Upper lobe of right lung (tissue), 1 donor: Measurements from ENCODE around the gene UNC5C. TPM values are rescaled to one million over a fixed set of nuclear protein-coding genes. Genes with fewer than 3 reads are reported as not detected.

Experiments used
- ATAC-seq: fragments of 200-7000 bp; cut with Tn5 transposase; one replicate; pipeline ENCODE4 v1.9.1; 2020; ENCODE audit warnings: mild to moderate bottlenecking, moderate library complexity
- DNase-seq: peaks from one replicate; pipeline ENCODE4 v3.0.0-alpha.2; 2020
- H3K27ac ChIP-seq: fragments of 200-600 bp; one replicate; pipeline ENCODE4 v1.8.0; 2022
- H3K27me3 ChIP-seq: fragments of 200-600 bp; one replicate; pipeline ENCODE4 v1.8.0; 2022; ENCODE audit warnings: mild to moderate bottlenecking
- H3K36me3 ChIP-seq: fragments of 200-600 bp; one replicate; pipeline ENCODE4 v1.8.0; 2022
- H3K4me1 ChIP-seq: fragments of 200-600 bp; one replicate; pipeline ENCODE4 v1.8.0; 2022
- H3K4me3 ChIP-seq: fragments of 200-600 bp; one replicate; pipeline ENCODE4 v1.8.0; 2022; ENCODE audit warnings: mild to moderate bottlenecking
- H3K9me3 ChIP-seq: fragments of 200-600 bp; one replicate; pipeline ENCODE4 v1.8.0; 2022
- intact Hi-C: fragments of 100-400 bp; cut with DNase I; formaldehyde crosslinking; loops from one replicate; pipeline ENCODE4 v1.11.0; 2022
- long read RNA-seq: library from polyadenylated mRNA; unstranded; transcript quantifications from one replicate; pipeline ENCODE4 v2.0.0, GENCODE V29; 2021
- total RNA-seq: library from RNA; stranded (reverse); fragmentation: NEBNext Ultra II Directional; extraction: Animal tissue kit (Norgen Biotek cat#: 25700); gene quantifications from one replicate; pipeline ENCODE4 v1.2.1, GENCODE V29; 2021
- TF ChIP-seq, protein P1 (sequence below): fragments of 200-600 bp; IDR thresholded peaks from one replicate; pipeline ENCODE4 v1.8.0; 2022; ENCODE audit warnings: antibody characterized with exemption
- donor health status: DM: no; HTN: yes; CAD: no; lungs with severe emphysema.

Gene UNC5C
- total RNA-seq: 6.7 TPM
- long read RNA-seq: 0 reads

- no peaks in the 10 kb centered on the region for H3K4me1 ChIP-seq
- H3K36me3 ChIP-seq: no peaks in the 10 kb centered on the region
- DNase-seq: peak; percentile 78
- TF ChIP-seq, protein P1, sequence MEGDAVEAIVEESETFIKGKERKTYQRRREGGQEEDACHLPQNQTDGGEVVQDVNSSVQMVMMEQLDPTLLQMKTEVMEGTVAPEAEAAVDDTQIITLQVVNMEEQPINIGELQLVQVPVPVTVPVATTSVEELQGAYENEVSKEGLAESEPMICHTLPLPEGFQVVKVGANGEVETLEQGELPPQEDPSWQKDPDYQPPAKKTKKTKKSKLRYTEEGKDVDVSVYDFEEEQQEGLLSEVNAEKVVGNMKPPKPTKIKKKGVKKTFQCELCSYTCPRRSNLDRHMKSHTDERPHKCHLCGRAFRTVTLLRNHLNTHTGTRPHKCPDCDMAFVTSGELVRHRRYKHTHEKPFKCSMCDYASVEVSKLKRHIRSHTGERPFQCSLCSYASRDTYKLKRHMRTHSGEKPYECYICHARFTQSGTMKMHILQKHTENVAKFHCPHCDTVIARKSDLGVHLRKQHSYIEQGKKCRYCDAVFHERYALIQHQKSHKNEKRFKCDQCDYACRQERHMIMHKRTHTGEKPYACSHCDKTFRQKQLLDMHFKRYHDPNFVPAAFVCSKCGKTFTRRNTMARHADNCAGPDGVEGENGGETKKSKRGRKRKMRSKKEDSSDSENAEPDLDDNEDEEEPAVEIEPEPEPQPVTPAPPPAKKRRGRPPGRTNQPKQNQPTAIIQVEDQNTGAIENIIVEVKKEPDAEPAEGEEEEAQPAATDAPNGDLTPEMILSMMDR: no peak
- intact Hi-C loops: no loop called here
- H3K27ac ChIP-seq: peak within 1 kb of the TSS; percentile 84
- H3K9me3 ChIP-seq: no peaks in the 10 kb centered on the region
- peaks cover 12% of the 10 kb centered on the region for H3K27me3 ChIP-seq
- H3K4me3 ChIP-seq: peak within 1 kb of the TSS; percentile 56
- ATAC-seq: peak; percentile 75
Measured at GRCh38 chr4:95548738-95549245, at the start of gene UNC5C. TSS of gene UNC5C (minus strand) at chr4:95548973.

- H3K4me1 ChIP-seq: no peaks in the 10 kb centered on the region
- H3K4me3 ChIP-seq: no peak overlapping the region
- no peak for ATAC-seq
- DNase-seq: no peak
- intact Hi-C loops: no loop called here
- no peak overlapping the region for H3K27ac ChIP-seq
- no peaks in the 10 kb centered on the region for H3K36me3 ChIP-seq
- TF ChIP-seq, protein P1: no peak
- no peaks in the 10 kb centered on the region for H3K9me3 ChIP-seq
- no peaks in the 10 kb centered on the region for H3K27me3 ChIP-seq
Measured at GRCh38 chr4:95596676-95597075, 47.9 kb upstream of the UNC5C start.

DNA sequence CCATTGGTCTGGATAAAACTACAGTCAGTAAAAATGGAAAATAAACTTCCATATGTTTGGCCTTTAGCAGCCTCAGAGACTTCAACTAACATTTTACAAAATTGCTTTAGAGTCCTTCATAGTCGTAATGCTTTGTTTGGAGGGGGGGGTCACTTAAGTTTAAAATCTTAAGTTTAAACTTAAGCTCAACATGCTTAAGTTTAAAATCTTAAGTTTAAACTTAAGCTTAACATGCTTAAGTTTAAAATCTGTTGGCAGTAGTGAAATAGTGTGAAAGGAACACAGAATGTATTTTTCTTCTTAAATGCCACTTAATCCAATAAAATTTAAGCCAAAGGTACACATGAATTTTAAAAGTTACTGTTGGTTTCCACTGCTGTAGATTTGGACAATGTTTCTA, 45.9 kb upstream of the UNC5C start:
- Histone ChIP-seq H3K36me3 (no peaks in the 10 kb centered on the region), H3K27ac (no peak overlapping the region), H3K4me3 (no peak overlapping the region), H3K4me1 (no peaks in the 10 kb centered on the region), H3K27me3 (no peaks in the 10 kb centered on the region), H3K9me3 (no peaks in the 10 kb centered on the region)
- intact Hi-C loops: no loop called here
- DNase-seq: no peak
- no peak for ATAC-seq
- TF ChIP-seq, protein P1: no peak

GRCh38 chr4:95594013-95594412, 45.2 kb upstream of the UNC5C start:
- Histone ChIP-seq H3K36me3 (no peaks in the 10 kb centered on the region), H3K4me1 (no peaks in the 10 kb centered on the region), H3K4me3 (no peak overlapping the region), H3K27me3 (no peaks in the 10 kb centered on the region), H3K27ac (no peak overlapping the region), H3K9me3 (no peaks in the 10 kb centered on the region)
- no peak for ATAC-seq
- TF ChIP-seq, protein P1: no peak
- intact Hi-C loops: no loop called here
- no peak for DNase-seq

DNA sequence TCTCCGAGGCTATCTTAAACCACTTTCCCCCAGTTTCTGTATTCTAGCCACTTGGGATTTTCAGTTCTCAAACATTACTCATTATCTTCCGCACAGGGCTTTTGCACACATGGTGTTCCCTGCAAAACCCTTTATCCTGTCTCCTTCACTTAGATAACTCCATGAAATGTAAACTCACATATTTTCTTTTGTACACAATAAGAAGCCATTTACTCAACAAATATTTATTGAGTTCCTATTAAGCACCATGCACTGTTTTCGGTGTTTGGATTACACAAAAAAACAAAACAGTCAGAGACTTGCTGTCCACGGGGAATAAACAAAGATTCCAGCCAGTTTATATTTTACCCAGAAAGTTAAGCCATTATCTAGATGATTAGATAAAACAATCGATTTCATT, 42.5 kb upstream of the UNC5C start:
- H3K36me3 ChIP-seq: no peaks in the 10 kb centered on the region
- no peaks in the 10 kb centered on the region for H3K9me3 ChIP-seq
- H3K27ac ChIP-seq: no peak overlapping the region
- no peaks in the 10 kb centered on the region for H3K27me3 ChIP-seq
- H3K4me1 ChIP-seq: no peaks in the 10 kb centered on the region
- intact Hi-C loops: no loop called here
- no peak for DNase-seq
- TF ChIP-seq, protein P1: no peak
- H3K4me3 ChIP-seq: no peak overlapping the region
- ATAC-seq: no peak

- TF ChIP-seq, protein P1: no peak
- H3K4me3 ChIP-seq: no peak overlapping the region
- no peaks in the 10 kb centered on the region for H3K36me3 ChIP-seq
- no peaks in the 10 kb centered on the region for H3K27me3 ChIP-seq
- H3K9me3 ChIP-seq: no peaks in the 10 kb centered on the region
- H3K4me1 ChIP-seq: no peaks in the 10 kb centered on the region
- no peak for DNase-seq
- intact Hi-C loops: no loop called here
- no peak for ATAC-seq
- H3K27ac ChIP-seq: no peak overlapping the region
Measured at GRCh38 chr4:95590615-95591014, 41.8 kb upstream of the UNC5C start.
